PC-9 (cell line): ENCODE measurements around the gene GH1. TPM values are rescaled to one million over a fixed set of nuclear protein-coding genes. Genes with fewer than 3 reads are reported as not detected.
A peak's percentile ranks its signal among the peaks of the same experiment; 100 is the strongest.

Experiments
- BruUV-seq: library from RNA; stranded (reverse); fragments of 400-500 nt; replicated peaks from 2 replicates; lab custom pipeline; 2021; lab: Mats Ljungman, UMichigan
- CTCF ChIA-PET: fragments of 300-600 bp; sonication (Branson Sonifier 250); formaldehyde crosslinking; loops from one replicate; lab custom pipeline; 2022; ENCODE audit warnings: antibody characterized with exemption; lab: Charles Lee
- POLR2A ChIA-PET: fragments of 300-600 bp; sonication (Branson Sonifier 250); formaldehyde crosslinking; loops from one replicate; lab custom pipeline; 2022; ENCODE audit warnings: antibody characterized with exemption; ENCODE audit not compliant: unreplicated experiment; lab: Charles Lee
- DNase-seq, 2 experiments: peaks; one replicate each; pipeline versions ENCODE4 v3.0.0 to v3.0.0-alpha.2; 2015 to 2022; ENCODE audit warnings: mixed read lengths in 1 of 2
- H2AFZ ChIP-seq: fragments of 200-600 bp; sonication (generic); 2 replicates; pipeline ENCODE4 v1.8.1; 2017; ENCODE audit warnings: antibody characterized with exemption
- H3F3A ChIP-seq: fragments of 200-600 bp; sonication (generic); 2 replicates; pipeline ENCODE4 v1.8.1; 2017; ENCODE audit warnings: antibody characterized with exemption, mild to moderate bottlenecking, low read depth; ENCODE audit not compliant: insufficient read depth
- H3K27ac ChIP-seq: fragments of 200-600 bp; sonication (generic); 2 replicates; pipeline ENCODE4 v1.6.1; 2016; ENCODE audit warnings: mixed run types
- H3K27me3 ChIP-seq: fragments of 200-600 bp; sonication (generic); 2 replicates; pipeline ENCODE4 v1.6.1; 2016; ENCODE audit warnings: low read depth, mixed run types; ENCODE audit not compliant: insufficient read depth
- H3K36me3 ChIP-seq: fragments of 200-600 bp; sonication (generic); 2 replicates; pipeline ENCODE4 v1.6.1; 2016; ENCODE audit warnings: low read depth, mixed run types
- H3K4me1 ChIP-seq: fragments of 200-600 bp; sonication (generic); replicated peaks from 2 replicates; pipeline ENCODE4 v1.6.1; 2016; ENCODE audit warnings: mixed run types; ENCODE audit not compliant: insufficient read depth
- H3K4me2 ChIP-seq: fragments of 200-600 bp; sonication (generic); 2 replicates; pipeline ENCODE4 v1.6.1; 2017; ENCODE audit warnings: mixed run types
- H3K4me3 ChIP-seq: fragments of 200-600 bp; sonication (generic); 2 replicates; pipeline ENCODE4 v1.6.1; 2016; ENCODE audit warnings: mixed run types
- H3K79me2 ChIP-seq: fragments of 200-600 bp; sonication (generic); 2 replicates; pipeline ENCODE4 v1.6.1; 2017; ENCODE audit warnings: low read depth, mixed run types
- H3K9me2 ChIP-seq: fragments of 200-600 bp; sonication (generic); 2 replicates; pipeline ENCODE4 v1.8.1; 2017; ENCODE audit warnings: mild to moderate bottlenecking; ENCODE audit not compliant: insufficient read depth
- H3K9me3 ChIP-seq: fragments of 200-600 bp; sonication (generic); 2 replicates; pipeline ENCODE4 v1.8.1; 2016; ENCODE audit warnings: low read depth; ENCODE audit not compliant: insufficient read depth
- H4K20me1 ChIP-seq: fragments of 200-600 bp; sonication (generic); 2 replicates; pipeline ENCODE4 v1.8.1; 2017; ENCODE audit not compliant: insufficient read depth
- EZH2 ChIP-seq: fragments of 200-600 bp; sonication (generic); IDR thresholded peaks from 2 replicates; pipeline ENCODE4 v1.8.0; 2017; ENCODE audit warnings: antibody characterized with exemption, low read depth
- intact Hi-C: fragments of 100-400 bp; cut with micrococcal nuclease; formaldehyde crosslinking; loops from one replicate; pipeline ENCODE4 v1.10.0; 2022; ENCODE audit not compliant: unreplicated experiment
- total RNA-seq: library from RNA; stranded (reverse); gene quantifications from 2 replicates; pipeline ENCODE4 v1.2.3, GENCODE V29; 2021
- TF ChIP-seq, protein P1 (sequence below): fragments of 200-600 bp; sonication (generic); conservative IDR thresholded peaks from 2 replicates; pipeline ENCODE4 v1.6.1; 2017; ENCODE audit warnings: mixed run types, antibody characterized with exemption, mild to moderate bottlenecking, moderate library complexity

Gene GH1
- total RNA-seq, 1 experiment from 2014 or later, result not detected

DNA sequence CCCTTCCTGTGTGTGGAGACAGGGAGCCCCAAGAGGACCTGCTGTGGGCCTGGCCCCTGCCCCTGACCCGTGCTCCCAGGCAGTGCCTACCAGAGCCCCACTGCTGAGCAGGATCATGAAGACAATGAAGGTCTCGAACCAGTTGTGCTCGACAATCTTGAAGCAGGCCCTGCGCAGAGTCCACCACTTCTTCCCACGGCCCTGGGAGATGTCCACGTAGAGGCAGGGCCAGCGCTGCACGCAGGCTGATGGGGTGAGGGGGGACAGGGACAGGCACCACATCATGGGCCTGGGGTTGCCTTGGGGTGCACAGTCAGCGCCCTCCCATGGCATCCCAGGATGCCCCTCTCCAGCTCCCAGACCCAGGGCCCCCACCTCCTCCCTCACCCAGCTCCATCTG, 29.9 kb upstream of the GH1 start:
- Histone ChIP-seq H3K79me2 (no peaks in the 10 kb centered on the region), H3K4me3 (no peak overlapping the region), H4K20me1 (no peaks in the 10 kb centered on the region), H3K36me3 (no peaks in the 10 kb centered on the region), H2AFZ (no peak overlapping the region), H3K4me2 (no peak overlapping the region), H3K27me3 (peaks cover 11% of the 10 kb centered on the region), H3F3A (no peaks in the 10 kb centered on the region), H3K9me2 (no peaks in the 10 kb centered on the region), H3K9me3 (no peaks in the 10 kb centered on the region), H3K4me1 (no peaks in the 10 kb centered on the region), H3K27ac (no peak overlapping the region)
- intact Hi-C loops, result no loop called here
- DNase-seq, result no peak
- CTCF ChIA-PET, result interaction anchor here (0.6 to 1.1 kb wide), 3 partner anchors 29 to 187 kb away, joined by 3 read pairs; no protein-coding TSS in a partner anchor
- TF ChIP-seq EZH2, result no peak
- TF ChIP-seq, protein P1, sequence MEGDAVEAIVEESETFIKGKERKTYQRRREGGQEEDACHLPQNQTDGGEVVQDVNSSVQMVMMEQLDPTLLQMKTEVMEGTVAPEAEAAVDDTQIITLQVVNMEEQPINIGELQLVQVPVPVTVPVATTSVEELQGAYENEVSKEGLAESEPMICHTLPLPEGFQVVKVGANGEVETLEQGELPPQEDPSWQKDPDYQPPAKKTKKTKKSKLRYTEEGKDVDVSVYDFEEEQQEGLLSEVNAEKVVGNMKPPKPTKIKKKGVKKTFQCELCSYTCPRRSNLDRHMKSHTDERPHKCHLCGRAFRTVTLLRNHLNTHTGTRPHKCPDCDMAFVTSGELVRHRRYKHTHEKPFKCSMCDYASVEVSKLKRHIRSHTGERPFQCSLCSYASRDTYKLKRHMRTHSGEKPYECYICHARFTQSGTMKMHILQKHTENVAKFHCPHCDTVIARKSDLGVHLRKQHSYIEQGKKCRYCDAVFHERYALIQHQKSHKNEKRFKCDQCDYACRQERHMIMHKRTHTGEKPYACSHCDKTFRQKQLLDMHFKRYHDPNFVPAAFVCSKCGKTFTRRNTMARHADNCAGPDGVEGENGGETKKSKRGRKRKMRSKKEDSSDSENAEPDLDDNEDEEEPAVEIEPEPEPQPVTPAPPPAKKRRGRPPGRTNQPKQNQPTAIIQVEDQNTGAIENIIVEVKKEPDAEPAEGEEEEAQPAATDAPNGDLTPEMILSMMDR, result no peak
- BruUV-seq, result no TSS peak
- POLR2A ChIA-PET, result no interaction called here

DNA sequence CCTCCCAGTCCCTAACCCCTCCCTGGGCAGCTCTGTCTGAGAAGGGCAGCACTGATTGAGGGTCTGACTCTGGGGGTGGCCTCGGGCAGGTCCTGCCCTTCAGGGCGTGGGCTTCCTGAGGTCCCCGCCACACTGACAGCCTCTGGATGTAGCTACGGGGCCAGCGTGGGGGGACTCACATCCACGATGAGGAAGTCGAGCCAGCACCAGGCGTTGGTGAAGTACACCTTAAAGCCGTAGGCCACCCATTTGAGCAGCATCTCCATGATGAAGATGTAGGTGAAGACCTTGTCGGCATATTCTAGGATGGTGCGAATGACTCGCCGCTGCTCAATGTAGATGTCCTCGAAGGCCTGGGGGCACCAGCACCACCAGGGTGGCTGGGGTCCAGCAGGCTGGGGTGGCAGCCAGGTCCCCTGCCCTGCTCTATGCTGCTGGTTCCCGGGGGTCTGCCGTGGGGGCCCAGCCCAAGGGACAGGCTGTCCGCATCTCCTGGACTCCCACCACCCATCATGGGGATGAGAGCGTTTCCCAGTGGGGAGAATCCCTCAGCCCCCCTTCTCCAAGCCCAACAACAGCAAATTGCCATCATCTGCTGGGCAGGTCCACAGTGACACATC, 29.2 kb upstream of the GH1 start:
- no peaks in the 10 kb centered on the region for H4K20me1 ChIP-seq
- no TSS peak for BruUV-seq
- CTCF ChIA-PET, result no interaction called here

DNA sequence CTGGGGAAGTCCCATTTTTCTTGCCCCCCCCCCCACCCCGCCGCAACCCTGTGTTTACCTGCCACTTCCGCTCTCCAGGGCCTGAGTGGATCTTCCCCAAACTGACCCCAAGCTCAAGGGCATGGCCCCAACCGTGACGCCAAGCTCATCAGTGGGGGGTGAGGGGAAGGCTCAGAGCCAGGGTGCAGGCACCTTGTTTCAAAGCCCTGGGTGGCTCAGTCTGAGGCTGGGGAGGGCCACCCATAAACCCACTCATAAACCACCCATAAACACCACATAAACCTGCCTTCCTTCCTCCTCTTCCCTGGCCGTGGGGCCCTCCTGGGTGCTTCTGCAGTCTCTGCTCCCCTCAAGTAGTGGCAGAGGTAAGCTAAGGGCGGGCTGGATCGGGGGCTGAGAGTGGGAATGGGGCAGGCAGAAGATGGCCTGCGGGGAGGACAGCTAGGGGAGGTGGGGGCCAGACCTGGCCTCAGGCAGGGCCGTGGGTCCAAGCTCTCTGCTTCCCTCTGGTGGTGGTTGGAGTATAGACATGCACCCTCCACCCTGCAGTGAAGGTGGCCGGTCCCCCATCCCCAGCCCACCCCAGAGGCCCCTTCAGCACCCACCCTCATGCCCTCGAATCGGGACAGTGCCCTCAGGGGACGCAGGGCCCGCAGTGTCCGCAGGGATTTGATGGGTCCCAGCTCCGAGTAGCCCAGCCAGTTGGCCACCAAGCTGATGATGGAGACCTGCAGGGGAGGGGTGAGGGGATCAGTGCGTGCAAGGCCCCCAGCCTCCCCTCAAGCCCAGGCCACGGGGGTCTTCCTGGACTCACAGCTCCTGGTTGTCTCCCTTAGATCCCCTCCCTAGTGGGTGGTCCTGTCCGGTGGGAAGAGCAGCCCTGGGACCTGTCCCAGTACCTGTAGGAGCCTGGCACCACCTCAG, 28.1 kb upstream of the GH1 start:
- Histone ChIP-seq H3K79me2 (no peaks in the 10 kb centered on the region), H3K4me2 (no peak overlapping the region), H2AFZ (no peak overlapping the region), H3K27ac (no peak overlapping the region), H3K9me2 (no peaks in the 10 kb centered on the region), H3F3A (no peaks in the 10 kb centered on the region), H4K20me1 (no peaks in the 10 kb centered on the region), H3K36me3 (no peaks in the 10 kb centered on the region), H3K4me3 (no peak overlapping the region), H3K27me3 (peaks cover 11% of the 10 kb centered on the region), H3K4me1 (no peaks in the 10 kb centered on the region), H3K9me3 (no peaks in the 10 kb centered on the region)
- ChIA-PET CTCF (interaction anchor here (0.5 to 1.3 kb wide), 11 partner anchors 11 to 199 kb away, joined by 3 to 9 read pairs (median 5); partner anchors contain the start of gene GH1), POLR2A (interaction anchor here (0.9 kb wide), 1 partner anchor 18 kb away, joined by 7 read pairs; no protein-coding TSS in a partner anchor)
- intact Hi-C loops, result no loop called here
- BruUV-seq, result no TSS peak
- peak in 1 of 2 experiments; percentile 43 for DNase-seq
- no peak for TF ChIP-seq EZH2
- TF ChIP-seq, protein P1, result peak; percentile 81

More for the DNA sequence above, 29.2 kb upstream of the GH1 start:
- Histone ChIP-seq H3K79me2 (no peaks in the 10 kb centered on the region), H3F3A (no peaks in the 10 kb centered on the region), H3K27ac (no peak overlapping the region), H3K4me1 (no peaks in the 10 kb centered on the region), H3K4me3 (no peak overlapping the region), H3K9me2 (no peaks in the 10 kb centered on the region), H3K4me2 (no peak overlapping the region), H3K27me3 (peaks cover 11% of the 10 kb centered on the region), H2AFZ (no peak overlapping the region), H3K36me3 (no peaks in the 10 kb centered on the region), H3K9me3 (no peaks in the 10 kb centered on the region)
- POLR2A ChIA-PET, result no interaction called here
- TF ChIP-seq, protein P1, result no peak
- no peak for TF ChIP-seq EZH2
- DNase-seq, result no peak
- intact Hi-C loops, result no loop called here
